Cardiac muscle cell (in vitro differentiated cells and primary cell): Measurements from ENCODE around the gene KRT84. TPM values are rescaled to one million over a fixed set of nuclear protein-coding genes. Genes with fewer than 3 reads are reported as not detected.

Experiments
- DNase-seq, 2 donors: peaks; one replicate each; pipeline versions ENCODE4 v3.0.0 to v3.0.0-alpha.2; 2010 to 2017; ENCODE audit warnings: low read depth in 1 of 2, low spot score in 1 of 2
- H3K27ac ChIP-seq: fragments of 200-600 bp; sonication (generic); 2 replicates; pipeline ENCODE4 v1.5.1; 2016
- H3K27me3 ChIP-seq: fragments of 200-600 bp; sonication (generic); 2 replicates; pipeline ENCODE4 v1.6.0; 2016; ENCODE audit warnings: control low read depth
- H3K36me3 ChIP-seq: fragments of 200-600 bp; sonication (generic); 2 replicates; pipeline ENCODE4 v1.5.1; 2016; ENCODE audit warnings: control low read depth
- H3K4me1 ChIP-seq: fragments of 200-600 bp; sonication (generic); 2 replicates; pipeline ENCODE4 v1.8.1; 2017; ENCODE audit warnings: low read depth, mild to moderate bottlenecking, mixed run types
- H3K4me3 ChIP-seq: fragments of 200-600 bp; sonication (generic); 2 replicates; pipeline ENCODE4 v1.5.1; 2016; ENCODE audit warnings: mild to moderate bottlenecking
- H3K9me3 ChIP-seq: fragments of 200-600 bp; sonication (generic); 2 replicates; pipeline ENCODE4 v1.5.1; 2017; ENCODE audit warnings: low read depth, mild to moderate bottlenecking, control low read depth
- CTCF ChIP-seq: IDR thresholded peaks from 2 replicates; pipeline ENCODE4 v1.5.1; 2012; ENCODE audit warnings: low read depth, mild to moderate bottlenecking, low read length
- polyA plus RNA-seq: library from polyadenylated mRNA; unstranded; fragments of >200 nt; fragmentation: Nextera tagmentation; extraction: Ambion mirVana; gene quantifications from 2 replicates; pipeline ENCODE4 v1.2.1, GENCODE V29; 2016
- total RNA-seq: library from RNA; depleted of rRNA; stranded (reverse); fragments of >200 nt; gene quantifications from 2 replicates; pipeline ENCODE4 v1.2.3, GENCODE V29; 2016

The KRT84 gene
- total and polyA plus RNA-seq, 2 experiments from 2014 or later, result not detected

DNA sequence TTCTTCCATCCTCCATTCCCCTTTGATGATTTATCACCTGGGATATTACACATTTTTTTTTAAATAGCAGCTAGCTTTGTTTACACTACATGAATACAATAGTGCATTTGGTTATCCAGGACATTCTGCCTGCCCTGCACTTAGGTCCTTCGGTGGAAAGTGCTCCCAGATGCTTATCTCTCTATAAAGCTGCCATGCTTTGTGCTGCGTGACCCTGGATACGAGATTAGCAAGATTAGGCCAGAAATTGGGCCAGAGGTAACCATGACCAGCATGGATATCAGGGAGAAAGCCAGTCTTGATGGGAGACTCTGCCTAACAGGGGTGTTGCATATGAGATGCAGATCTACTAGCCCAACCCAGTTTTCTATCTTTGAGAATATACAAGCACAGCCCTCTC, 52.1 kb downstream of the KRT84 start:
- TF ChIP-seq CTCF, result no peak
- DNase-seq, result no peak
- H3K4me1 ChIP-seq, result no peaks in the 10 kb centered on the region
- no peaks in the 10 kb centered on the region for H3K36me3 ChIP-seq
- H3K27me3 ChIP-seq, result peaks cover 15% of the 10 kb centered on the region
- H3K27ac ChIP-seq, result no peak overlapping the region
- H3K4me3 ChIP-seq, result no peak overlapping the region
- H3K9me3 ChIP-seq, result no peaks in the 10 kb centered on the region

DNA sequence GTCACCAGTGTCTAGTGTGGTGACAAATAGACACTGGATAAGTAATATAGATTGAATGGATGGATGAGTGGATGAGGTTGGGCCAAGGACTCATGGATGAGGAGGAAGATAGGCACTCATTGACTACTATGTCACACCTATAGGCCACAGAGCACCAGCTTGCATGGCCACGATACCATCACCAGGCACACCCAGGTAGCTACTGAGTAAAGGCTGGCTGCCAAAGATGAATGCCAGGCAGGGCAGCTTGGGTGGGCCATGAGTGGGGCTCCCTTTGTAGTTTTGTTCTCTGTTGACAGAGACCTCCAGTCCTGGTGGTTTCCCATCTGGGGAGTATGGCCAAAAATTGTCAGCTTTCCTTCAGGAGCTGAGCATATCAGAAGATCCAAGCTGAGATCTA, 53.1 kb downstream of the KRT84 start:
- no peak overlapping the region for H3K27ac ChIP-seq
- no peaks in the 10 kb centered on the region for H3K9me3 ChIP-seq
- TF ChIP-seq CTCF, result no peak
- no peaks in the 10 kb centered on the region for H3K4me1 ChIP-seq
- DNase-seq, result no peak
- H3K4me3 ChIP-seq, result no peak overlapping the region
- peaks cover 24% of the 10 kb centered on the region for H3K27me3 ChIP-seq
- H3K36me3 ChIP-seq, result no peaks in the 10 kb centered on the region

GRCh38 chr12:52331833-52332232, 53.6 kb downstream of the KRT84 start:
- peaks cover 27% of the 10 kb centered on the region for H3K27me3 ChIP-seq
- H3K27ac ChIP-seq, result no peak overlapping the region
- no peaks in the 10 kb centered on the region for H3K9me3 ChIP-seq
- H3K4me1 ChIP-seq, result no peaks in the 10 kb centered on the region
- H3K4me3 ChIP-seq, result no peak overlapping the region
- H3K36me3 ChIP-seq, result no peaks in the 10 kb centered on the region
- no peak for DNase-seq
- no peak for TF ChIP-seq CTCF

DNA sequence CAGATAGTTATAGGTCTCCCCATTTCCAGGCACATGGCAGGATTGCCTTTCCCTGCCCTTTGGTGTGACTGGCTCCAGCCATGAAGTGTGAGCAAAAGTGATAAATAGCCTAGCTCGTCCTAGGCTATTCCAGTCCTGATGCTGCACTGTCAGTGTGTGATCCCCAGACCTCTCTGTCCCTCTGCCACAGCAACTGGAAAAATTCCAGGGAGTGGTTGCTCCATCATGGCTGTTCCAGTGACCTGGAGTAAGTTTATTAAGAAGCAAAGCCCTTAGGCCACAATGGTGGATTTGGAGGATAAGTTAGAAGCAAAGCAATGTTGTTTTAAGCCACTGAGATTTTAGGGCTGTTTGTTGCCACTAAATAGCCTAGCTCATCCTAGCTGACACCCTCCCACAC, 54.4 kb downstream of the KRT84 start:
- peaks cover 34% of the 10 kb centered on the region for H3K27me3 ChIP-seq
- no peak for DNase-seq
- no peaks in the 10 kb centered on the region for H3K9me3 ChIP-seq
- no peak for TF ChIP-seq CTCF
- no peak overlapping the region for H3K4me3 ChIP-seq
- no peaks in the 10 kb centered on the region for H3K4me1 ChIP-seq
- H3K36me3 ChIP-seq, result no peaks in the 10 kb centered on the region
- no peak overlapping the region for H3K27ac ChIP-seq

DNA sequence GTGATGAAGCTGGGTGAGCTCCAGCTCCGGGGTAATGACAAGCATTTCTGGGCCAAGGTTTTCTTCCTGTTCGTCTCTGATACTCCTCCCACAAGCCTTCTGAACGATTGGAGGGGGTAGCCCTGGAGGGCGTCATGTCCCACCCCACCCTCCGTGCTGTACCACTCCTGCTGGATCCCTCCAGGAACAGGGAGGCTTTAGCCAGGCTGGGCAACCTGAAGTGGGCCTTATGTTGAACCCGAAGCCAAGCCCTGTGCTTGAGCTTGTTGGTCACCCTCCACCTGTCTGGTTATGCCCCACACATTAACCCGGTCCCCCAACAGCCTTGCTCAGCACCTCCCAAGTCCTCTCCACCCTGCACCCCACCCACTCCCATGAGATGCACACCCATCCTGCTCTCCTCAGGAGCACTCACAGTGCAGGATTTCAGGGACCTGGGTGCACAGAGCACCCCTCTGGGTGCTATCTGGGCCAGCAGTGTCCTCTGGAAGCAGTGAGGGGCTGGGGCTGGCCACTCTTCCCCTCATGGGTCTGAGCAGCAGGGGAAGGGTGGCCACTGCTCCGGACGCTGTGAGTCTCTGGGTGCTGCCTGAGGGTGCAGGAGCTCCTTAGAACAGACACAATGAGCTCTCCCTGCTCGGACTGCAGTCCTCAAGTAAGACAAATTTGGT, 57.5 kb downstream of the KRT84 start:
- no peak for TF ChIP-seq CTCF
- DNase-seq, result no peak
- Histone ChIP-seq H3K36me3 (no peaks in the 10 kb centered on the region), H3K4me3 (no peak overlapping the region), H3K9me3 (no peaks in the 10 kb centered on the region), H3K27ac (no peak overlapping the region), H3K4me1 (no peaks in the 10 kb centered on the region), H3K27me3 (peaks cover 59% of the 10 kb centered on the region)

Other genes with a start within 250 kb of the KRT84 start
- not detected in 2 replicates for gene KRT80, start 193.6 kb downstream of the KRT84 start, total RNA-seq
- not detected in 2 replicates for gene KRT80, start 193.6 kb downstream of the KRT84 start, polyA plus RNA-seq
- gene KRT7, start 152.4 kb downstream of the KRT84 start, total RNA-seq, result 0.21 and 0.36 TPM in 2 replicates
- gene KRT7, start 152.4 kb downstream of the KRT84 start, polyA plus RNA-seq, result 0.50 TPM in 1 of 2 replicates, not detected in the other
- gene KRT86, start 111.0 kb downstream of the KRT84 start, total RNA-seq, result 0.14 TPM in 1 of 2 replicates, not detected in the other
- gene KRT86, start 111.0 kb downstream of the KRT84 start, polyA plus RNA-seq, result 0.35 TPM in 1 of 2 replicates, not detected in the other
- not detected in 2 replicates for gene KRT81, start 94.1 kb downstream of the KRT84 start, total RNA-seq
- gene KRT81, start 94.1 kb downstream of the KRT84 start, polyA plus RNA-seq, result not detected in 2 replicates
- not detected in 2 replicates for gene KRT83, start 64.3 kb downstream of the KRT84 start, total RNA-seq
- gene KRT83, start 64.3 kb downstream of the KRT84 start, polyA plus RNA-seq, result not detected in 2 replicates
- gene KRT85, start 18.2 kb downstream of the KRT84 start, total RNA-seq, result 0.12 TPM in 1 of 2 replicates, not detected in the other
- gene KRT85, start 18.2 kb downstream of the KRT84 start, polyA plus RNA-seq, result not detected in 2 replicates
- gene KRT82, start 20.7 kb upstream of the KRT84 start, total RNA-seq, result not detected in 2 replicates
- not detected in 2 replicates for gene KRT82, start 20.7 kb upstream of the KRT84 start, polyA plus RNA-seq
- not detected in 2 replicates for gene KRT75, start 48.7 kb upstream of the KRT84 start, total RNA-seq
- gene KRT75, start 48.7 kb upstream of the KRT84 start, polyA plus RNA-seq, result not detected in 2 replicates
- gene KRT6B, start 66.5 kb upstream of the KRT84 start, total RNA-seq, result not detected in 2 replicates
- gene KRT6B, start 66.5 kb upstream of the KRT84 start, polyA plus RNA-seq, result 0.13 TPM in 1 of 2 replicates, not detected in the other
- gene KRT6C, start 88.2 kb upstream of the KRT84 start, total RNA-seq, result not detected in 2 replicates
- not detected in 2 replicates for gene KRT6C, start 88.2 kb upstream of the KRT84 start, polyA plus RNA-seq
- not detected in 2 replicates for gene KRT6A, start 107.6 kb upstream of the KRT84 start, total RNA-seq
- 0.22 TPM in 1 of 2 replicates, not detected in the other for gene KRT6A, start 107.6 kb upstream of the KRT84 start, polyA plus RNA-seq
- gene KRT5, start 134.7 kb upstream of the KRT84 start, total RNA-seq, result not detected in 2 replicates
- gene KRT5, start 134.7 kb upstream of the KRT84 start, polyA plus RNA-seq, result 0.23 TPM in 1 of 2 replicates, not detected in the other
- not detected in 2 replicates for gene KRT71, start 167.5 kb upstream of the KRT84 start, total RNA-seq
- not detected in 2 replicates for gene KRT71, start 167.5 kb upstream of the KRT84 start, polyA plus RNA-seq
- not detected in 2 replicates for gene KRT74, start 188.2 kb upstream of the KRT84 start, total RNA-seq
- not detected in 2 replicates for gene KRT74, start 188.2 kb upstream of the KRT84 start, polyA plus RNA-seq
- gene KRT72, start 215.8 kb upstream of the KRT84 start, total RNA-seq, result not detected in 2 replicates
- gene KRT72, start 215.8 kb upstream of the KRT84 start, polyA plus RNA-seq, result not detected in 2 replicates
- gene KRT73, start 232.9 kb upstream of the KRT84 start, total RNA-seq, result not detected in 2 replicates
- not detected in 2 replicates for gene KRT73, start 232.9 kb upstream of the KRT84 start, polyA plus RNA-seq